A549 (cell line): ENCODE data around the gene SAMD10. TPM values are rescaled to one million over a fixed set of nuclear protein-coding genes. Genes with fewer than 3 reads are reported as not detected.
A peak's percentile ranks its signal among the peaks of the same experiment; 100 is the strongest.

Experiments
- ATAC-seq, 2 experiments: fragments of 200-7000 bp in 1 of 2; fragments of >200 bp in 1 of 2; cut with Nextera tagmentation in 1 of 2; cut with Tn5 transposase in 1 of 2; 3 replicates each; pipeline versions ENCODE4 v1.8.0 to v1.9.1; 2018 to 2020; ENCODE audit warnings: mild to moderate bottlenecking in 1 of 2, moderate library complexity in 1 of 2
- CTCF ChIA-PET: fragments of 300-600 bp; sonication (Branson Sonifier 250); formaldehyde crosslinking; extraction: SDS; loops from one replicate; lab custom pipeline; 2021; ENCODE audit warnings: antibody characterized with exemption, inconsistent platforms; lab: Yijun Ruan, JAX
- POLR2A ChIA-PET: fragments of 350-600 bp; formaldehyde crosslinking; extraction: SDS; loops from one replicate; lab custom pipeline; 2021; ENCODE audit warnings: antibody characterized with exemption, inconsistent platforms; lab: Yijun Ruan, JAX
- DNase-seq, 2 experiments: peaks; one replicate each; pipeline versions ENCODE4 v3.0.0 to v3.0.0-alpha.2; 2011 to 2016; ENCODE audit warnings: low read depth in 1 of 2, low spot score in 1 of 2
- FAIRE-seq: peaks from 2 replicates; lab custom pipeline; 2011; peaks lifted over from hg19 to GRCh38; lab: Jason Lieb, UNC
- H3K27ac ChIP-seq, 2 experiments: fragments of >200 bp; sonication (Bioruptor Twin); formaldehyde crosslinking; 3 replicates each; pipeline ENCODE4 v1.5.1; 2016 to 2017
- H3K4me1 ChIP-seq: fragments of >200 bp; sonication (Bioruptor Twin); formaldehyde crosslinking; 3 replicates; pipeline ENCODE4 v1.6.1; 2016
- H3K4me2 ChIP-seq: fragments of >200 bp; sonication (Bioruptor Twin); formaldehyde crosslinking; 3 replicates; pipeline ENCODE4 v1.6.1; 2016
- H3K4me3 ChIP-seq: fragments of >200 bp; sonication (Bioruptor Twin); formaldehyde crosslinking; 3 replicates; pipeline ENCODE4 v1.5.1; 2016
- H3K9me3 ChIP-seq: fragments of >200 bp; sonication (Bioruptor Twin); formaldehyde crosslinking; 3 replicates; pipeline ENCODE4 v1.6.1; 2016
- BHLHE40 ChIP-seq: IDR thresholded peaks from 2 replicates; pipeline ENCODE4 v1.6.1; 2012; ENCODE audit warnings: low read depth, low read length, inconsistent platforms
- CBX2 ChIP-seq: fragments of 200-600 bp; sonication (generic); IDR thresholded peaks from 2 replicates; pipeline ENCODE4 v1.6.1; 2016; ENCODE audit warnings: low read depth, mild to moderate bottlenecking, borderline replicate concordance
- CBX8 ChIP-seq: fragments of 200-600 bp; sonication (generic); IDR thresholded peaks from 2 replicates; pipeline ENCODE4 v1.6.1; 2016
- EHF ChIP-seq: fragments of 250-450 bp; sonication (Bioruptor Pico); IDR thresholded peaks from 2 replicates; pipeline ENCODE4 v1.5.0; 2020; ENCODE audit warnings: mild to moderate bottlenecking
- EHMT2 ChIP-seq: fragments of 200-600 bp; sonication (generic); IDR thresholded peaks from 2 replicates; pipeline ENCODE4 v1.6.1; 2016; ENCODE audit warnings: antibody characterized with exemption, low read depth, mild to moderate bottlenecking, moderate library complexity
- ESRRA ChIP-seq: fragments of 150-350 bp; IDR thresholded peaks from 2 replicates; pipeline ENCODE4 v1.6.1; 2014; ENCODE audit warnings: mild to moderate bottlenecking, low read length, borderline replicate concordance
- FOSB ChIP-seq: fragments of 250-450 bp; sonication (Bioruptor Pico); IDR thresholded peaks from 2 replicates; pipeline ENCODE4 v1.5.0; 2020; ENCODE audit warnings: mild to moderate bottlenecking, moderate library complexity
- FOSL2 ChIP-seq, 2 experiments: fragments of 450-650 bp in 1 of 2; fragments of >200 bp in 1 of 2; sonication (Bioruptor Twin) in 1 of 2; formaldehyde crosslinking; IDR thresholded peaks; 2 replicates each; pipeline versions ENCODE4 v1.5.0 to v1.6.1; 2016 to 2020; ENCODE audit warnings: mild to moderate bottlenecking in 1 of 2, moderate library complexity in 1 of 2
- FOXS1 ChIP-seq: fragments of 250-450 bp; sonication (Bioruptor Pico); IDR thresholded peaks from 2 replicates; pipeline ENCODE4 v1.5.0; 2020; ENCODE audit warnings: mild to moderate bottlenecking, moderate library complexity
- GATA3 ChIP-seq: IDR thresholded peaks from 2 replicates; pipeline ENCODE4 v1.6.1; 2012; ENCODE audit warnings: borderline replicate concordance
- HEYL ChIP-seq: fragments of 250-450 bp; sonication (Bioruptor Pico); IDR thresholded peaks from 2 replicates; pipeline ENCODE4 v1.8.0; 2021; ENCODE audit warnings: mild to moderate bottlenecking, moderate library complexity
- HOXB5 ChIP-seq: fragments of 250-450 bp; sonication (Bioruptor Pico); IDR thresholded peaks from 2 replicates; pipeline ENCODE4 v1.5.0; 2020; ENCODE audit warnings: mild to moderate bottlenecking, moderate library complexity
- JUNB ChIP-seq: fragments of >200 bp; sonication (Bioruptor Twin); formaldehyde crosslinking; IDR thresholded peaks from 2 replicates; pipeline ENCODE4 v1.6.1; 2016
- KDM5A ChIP-seq: fragments of 200-600 bp; sonication (generic); IDR thresholded peaks from 2 replicates; pipeline ENCODE4 v1.6.1; 2016; ENCODE audit warnings: antibody characterized with exemption, mild to moderate bottlenecking
- MAFK ChIP-seq: fragments of 450-650 bp; IDR thresholded peaks from 2 replicates; pipeline ENCODE4 v1.6.1; 2014; ENCODE audit not compliant: partially characterized antibody
- MYC ChIP-seq: IDR thresholded peaks from 2 replicates; pipeline ENCODE4 v1.6.1; 2012; ENCODE audit warnings: mild to moderate bottlenecking, inconsistent platforms, low read length, improper control_type of control experiment, borderline replicate concordance
- NFE2L2 ChIP-seq: fragments of 150-350 bp; conservative IDR thresholded peaks from 2 replicates; pipeline ENCODE4 v1.6.1; 2014; ENCODE audit warnings: low read length
- NPAS2 ChIP-seq: fragments of 250-450 bp; sonication (Bioruptor Pico); IDR thresholded peaks from 2 replicates; pipeline ENCODE4 v1.8.0; 2022; ENCODE audit warnings: mild to moderate bottlenecking, moderate library complexity, borderline replicate concordance
- NR3C1 ChIP-seq: fragments of >200 bp; sonication (Bioruptor Twin); formaldehyde crosslinking; IDR thresholded peaks from 3 replicates; pipeline ENCODE4 v1.6.1; 2017
- PHF8 ChIP-seq: fragments of 200-600 bp; sonication (generic); IDR thresholded peaks from 2 replicates; pipeline ENCODE4 v1.6.1; 2016; ENCODE audit warnings: low read depth, mild to moderate bottlenecking, antibody characterized with exemption, moderate library complexity, borderline replicate concordance
- POLR2A ChIP-seq: IDR thresholded peaks from 2 replicates; pipeline ENCODE4 v1.6.1; 2012; ENCODE audit warnings: mild to moderate bottlenecking, low read length
- RAD21 ChIP-seq, 2 experiments: fragments of >200 bp in 1 of 2; sonication (Bioruptor Twin) in 1 of 2; formaldehyde crosslinking in 1 of 2; IDR thresholded peaks in 1 of 2; conservative IDR thresholded peaks in 1 of 2; 2 replicates in 1 of 2; 3 replicates in 1 of 2; pipeline ENCODE4 v1.6.1; 2012 to 2018; ENCODE audit warnings: inconsistent platforms in 1 of 2
- RARB ChIP-seq: fragments of 250-450 bp; sonication (Bioruptor Pico); IDR thresholded peaks from 2 replicates; pipeline ENCODE4 v1.8.0; 2021; ENCODE audit warnings: mild to moderate bottlenecking, moderate library complexity
- RCOR1 ChIP-seq: fragments of 150-350 bp; IDR thresholded peaks from 2 replicates; pipeline ENCODE4 v1.6.1; 2014; ENCODE audit warnings: antibody characterized with exemption, low read length, low read depth
- RFX5 ChIP-seq: fragments of 450-650 bp; IDR thresholded peaks from 2 replicates; pipeline ENCODE4 v1.7.1; 2014; ENCODE audit warnings: antibody characterized with exemption, mild to moderate bottlenecking, moderate library complexity
- RNF2 ChIP-seq: fragments of 200-600 bp; sonication (generic); IDR thresholded peaks from 2 replicates; pipeline ENCODE4 v1.6.1; 2016; ENCODE audit warnings: low read depth, mild to moderate bottlenecking, antibody characterized with exemption, moderate library complexity, borderline replicate concordance
- TP53 ChIP-seq: fragments of 250-450 bp; sonication (Bioruptor Pico); IDR thresholded peaks from 2 replicates; pipeline ENCODE4 v1.5.0; 2021; ENCODE audit warnings: mild to moderate bottlenecking, moderate library complexity
- ZC3H11A ChIP-seq: fragments of 450-650 bp; IDR thresholded peaks from 2 replicates; pipeline ENCODE4 v1.6.1; 2014; ENCODE audit warnings: antibody characterized with exemption, mild to moderate bottlenecking
- ZNF302 ChIP-seq: fragments of 250-450 bp; sonication (Bioruptor Pico); IDR thresholded peaks from 2 replicates; pipeline ENCODE4 v1.9.0; 2021; ENCODE audit warnings: inconsistent platforms, mild to moderate bottlenecking, moderate library complexity
- WGBS: methylation state at CpG from one replicate; pipeline ENCODE4 v1.1.6; 2017; ENCODE audit errors: missing lambda C conversion rate; 5-methylcytosine and 5-hydroxymethylcytosine counted together
- polyA plus RNA-seq, 4 experiments: library from polyadenylated mRNA; depleted of rRNA in 3 of 4; stranded (reverse); fragments of >200 nt; fragmentation: RNase III in 1 of 4; extraction: RNeasy Plus Mini Kit Qiagen cat#74134 plus additional on column Dnase treatment in 1 of 4; gene quantifications; 2 replicates in 3 of 4; 3 replicates in 1 of 4; pipeline ENCODE4 v1.2.3, GENCODE V29; 2011 to 2017
- TF ChIP-seq, protein P1 (sequence below): fragments of >200 bp; sonication (Bioruptor Twin); formaldehyde crosslinking; IDR thresholded peaks from 3 replicates; pipeline ENCODE4 v1.5.1; 2016
- TF ChIP-seq, protein P2 (sequence below): fragments of 150-350 bp; IDR thresholded peaks from 2 replicates; pipeline ENCODE4 v1.6.1; 2014; ENCODE audit warnings: low read depth, mild to moderate bottlenecking, low read length
- TF ChIP-seq, protein P3 (sequence below): IDR thresholded peaks from 2 replicates; pipeline ENCODE4 v1.6.1; 2012; ENCODE audit warnings: low read depth, borderline replicate concordance
- TF ChIP-seq, protein P4 (sequence below): IDR thresholded peaks from 2 replicates; pipeline ENCODE4 v1.6.1; 2012
- TF ChIP-seq, protein P5 (sequence below): fragments of 250-450 bp; sonication (Bioruptor Pico); IDR thresholded peaks from 2 replicates; pipeline ENCODE4 v1.5.0; 2021; ENCODE audit warnings: mild to moderate bottlenecking, moderate library complexity, borderline replicate concordance

The SAMD10 gene
- polyA plus RNA-seq, 2 of the 4 experiments (the other 2 are of a cell fraction), result not detected

DNA sequence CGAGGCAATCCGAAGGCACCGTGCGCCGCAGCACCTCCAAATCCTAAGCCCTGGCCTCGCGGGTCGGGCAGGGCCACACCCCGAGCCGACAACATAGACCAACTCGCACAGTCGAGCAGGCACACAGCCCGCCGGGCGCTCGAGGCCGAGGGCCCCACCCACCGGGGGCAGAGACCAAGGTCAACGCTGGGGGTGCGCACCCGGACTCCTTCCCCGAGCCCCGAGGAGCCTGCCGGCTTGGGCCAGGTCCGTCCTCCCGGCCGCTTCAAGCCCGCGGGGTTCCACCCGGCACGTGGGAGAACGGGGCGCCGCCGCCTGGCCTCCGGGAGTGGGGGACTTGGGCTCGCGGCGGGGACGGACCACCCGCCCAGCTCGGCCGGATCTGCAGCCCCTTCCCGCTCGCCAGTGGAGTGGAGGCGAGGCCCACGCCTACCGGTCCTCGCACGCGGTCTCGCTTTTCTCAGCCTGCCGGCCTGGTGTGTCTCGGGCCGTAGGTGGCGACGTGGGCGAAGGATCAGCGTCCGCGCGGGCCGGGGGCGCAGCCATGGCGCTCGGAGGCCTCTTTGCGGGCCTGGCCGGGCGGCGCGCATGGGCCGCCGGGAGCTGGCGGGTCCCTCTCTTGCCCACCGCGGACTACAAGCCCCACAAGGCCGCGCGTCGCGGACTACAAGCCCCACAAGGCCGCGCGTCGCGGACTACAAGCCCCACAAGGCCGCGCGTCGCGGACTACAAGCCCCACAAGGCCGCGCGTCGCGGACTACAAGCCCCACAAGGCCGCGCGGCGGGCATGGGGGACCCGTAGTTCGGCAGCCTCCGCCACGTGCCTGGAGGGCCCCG lies 23.4 kb downstream of the SAMD10 start, which contains the start of gene UCKL1:
UCKL1 (minus strand) TSS at position 590 of the 837 bp plus-strand sequence; CDS start at position 546, 44 bp downstream.
- ATAC-seq, result peak; percentile 73 to 88
- H3K4me2 ChIP-seq, result peak within 1 kb of the TSS; percentile 99
- ChIA-PET CTCF (interaction anchor here (0.7 to 2.4 kb wide), 9 partner anchors 11 to 418 kb away, joined by 3 to 20 read pairs (median 3); partner anchors contain the start of gene PTK6), POLR2A (interaction anchor here (0.5 to 1.4 kb wide), 8 partner anchors 9 to 436 kb away, joined by 3 to 6 read pairs (median 5); partner anchors contain the start of genes ARFRP1, PRPF6, TPD52L2 and ZGPAT)
- peak within 1 kb of the TSS; percentile 96 to 98 for H3K27ac ChIP-seq
- DNase-seq, result peak; percentile 81 to 90
- peaks cover 33% of the 10 kb centered on the region for H3K4me1 ChIP-seq
- FAIRE-seq, result no peak
- H3K9me3 ChIP-seq, result no peaks in the 10 kb centered on the region
- WGBS, result under 1% methylated on average over 34 of the region's 105 CpGs
- peak within 1 kb of the TSS; percentile 84 for H3K4me3 ChIP-seq
- no peak for TF ChIP-seq BHLHE40
- TF ChIP-seq KDM5A, result no peak
- TF ChIP-seq NFE2L2, result no peak
- no peak for TF ChIP-seq MAFK
- TF ChIP-seq FOSL2 (IDR thresholded peaks at IDR 0.05), result no peak
- TF ChIP-seq FOSL2 (CRISPR knock-in tag; IDR thresholded peaks at IDR 0.05), result no peak
- no peak for TF ChIP-seq RFX5
- TF ChIP-seq RAD21 (conservative IDR thresholded peaks at IDR 0.05 in 1 of 2, IDR thresholded peaks at IDR 0.05 in 1 of 2), result no peak
- TF ChIP-seq FOSB (CRISPR knock-in tag), result no peak
- peak; percentile 82 for TF ChIP-seq POLR2A
- TF ChIP-seq, protein P1, sequence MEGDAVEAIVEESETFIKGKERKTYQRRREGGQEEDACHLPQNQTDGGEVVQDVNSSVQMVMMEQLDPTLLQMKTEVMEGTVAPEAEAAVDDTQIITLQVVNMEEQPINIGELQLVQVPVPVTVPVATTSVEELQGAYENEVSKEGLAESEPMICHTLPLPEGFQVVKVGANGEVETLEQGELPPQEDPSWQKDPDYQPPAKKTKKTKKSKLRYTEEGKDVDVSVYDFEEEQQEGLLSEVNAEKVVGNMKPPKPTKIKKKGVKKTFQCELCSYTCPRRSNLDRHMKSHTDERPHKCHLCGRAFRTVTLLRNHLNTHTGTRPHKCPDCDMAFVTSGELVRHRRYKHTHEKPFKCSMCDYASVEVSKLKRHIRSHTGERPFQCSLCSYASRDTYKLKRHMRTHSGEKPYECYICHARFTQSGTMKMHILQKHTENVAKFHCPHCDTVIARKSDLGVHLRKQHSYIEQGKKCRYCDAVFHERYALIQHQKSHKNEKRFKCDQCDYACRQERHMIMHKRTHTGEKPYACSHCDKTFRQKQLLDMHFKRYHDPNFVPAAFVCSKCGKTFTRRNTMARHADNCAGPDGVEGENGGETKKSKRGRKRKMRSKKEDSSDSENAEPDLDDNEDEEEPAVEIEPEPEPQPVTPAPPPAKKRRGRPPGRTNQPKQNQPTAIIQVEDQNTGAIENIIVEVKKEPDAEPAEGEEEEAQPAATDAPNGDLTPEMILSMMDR, result no peak
- TF ChIP-seq GATA3, result no peak
- TF ChIP-seq HEYL (CRISPR knock-in tag), result no peak
- no peak for TF ChIP-seq RNF2
- no peak for TF ChIP-seq JUNB
- no peak for TF ChIP-seq CBX8
- peak; percentile 81 for TF ChIP-seq PHF8
- TF ChIP-seq EHMT2, result no peak
- no peak for TF ChIP-seq ESRRA
- no peak for TF ChIP-seq CBX2
- no peak for TF ChIP-seq HOXB5 (CRISPR knock-in tag)
- no peak for TF ChIP-seq NR3C1
- TF ChIP-seq NPAS2, result no peak
- TF ChIP-seq, protein P2, sequence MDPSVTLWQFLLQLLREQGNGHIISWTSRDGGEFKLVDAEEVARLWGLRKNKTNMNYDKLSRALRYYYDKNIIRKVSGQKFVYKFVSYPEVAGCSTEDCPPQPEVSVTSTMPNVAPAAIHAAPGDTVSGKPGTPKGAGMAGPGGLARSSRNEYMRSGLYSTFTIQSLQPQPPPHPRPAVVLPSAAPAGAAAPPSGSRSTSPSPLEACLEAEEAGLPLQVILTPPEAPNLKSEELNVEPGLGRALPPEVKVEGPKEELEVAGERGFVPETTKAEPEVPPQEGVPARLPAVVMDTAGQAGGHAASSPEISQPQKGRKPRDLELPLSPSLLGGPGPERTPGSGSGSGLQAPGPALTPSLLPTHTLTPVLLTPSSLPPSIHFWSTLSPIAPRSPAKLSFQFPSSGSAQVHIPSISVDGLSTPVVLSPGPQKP, result no peak
- TF ChIP-seq, protein P3, sequence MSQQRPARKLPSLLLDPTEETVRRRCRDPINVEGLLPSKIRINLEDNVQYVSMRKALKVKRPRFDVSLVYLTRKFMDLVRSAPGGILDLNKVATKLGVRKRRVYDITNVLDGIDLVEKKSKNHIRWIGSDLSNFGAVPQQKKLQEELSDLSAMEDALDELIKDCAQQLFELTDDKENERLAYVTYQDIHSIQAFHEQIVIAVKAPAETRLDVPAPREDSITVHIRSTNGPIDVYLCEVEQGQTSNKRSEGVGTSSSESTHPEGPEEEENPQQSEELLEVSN, result peak; percentile 66
- no peak for TF ChIP-seq EHF (CRISPR knock-in tag)
- TF ChIP-seq, protein P4, sequence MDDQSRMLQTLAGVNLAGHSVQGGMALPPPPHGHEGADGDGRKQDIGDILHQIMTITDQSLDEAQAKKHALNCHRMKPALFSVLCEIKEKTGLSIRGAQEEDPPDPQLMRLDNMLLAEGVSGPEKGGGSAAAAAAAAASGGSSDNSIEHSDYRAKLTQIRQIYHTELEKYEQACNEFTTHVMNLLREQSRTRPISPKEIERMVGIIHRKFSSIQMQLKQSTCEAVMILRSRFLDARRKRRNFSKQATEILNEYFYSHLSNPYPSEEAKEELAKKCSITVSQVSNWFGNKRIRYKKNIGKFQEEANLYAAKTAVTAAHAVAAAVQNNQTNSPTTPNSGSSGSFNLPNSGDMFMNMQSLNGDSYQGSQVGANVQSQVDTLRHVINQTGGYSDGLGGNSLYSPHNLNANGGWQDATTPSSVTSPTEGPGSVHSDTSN, result 0 out of 2 replicates have a peak, but pooled peaks have one; percentile 59
- no peak for TF ChIP-seq FOXS1 (CRISPR knock-in tag)
- no peak for TF ChIP-seq ZNF302 (CRISPR knock-in tag)
- no peak for TF ChIP-seq ZC3H11A
- TF ChIP-seq RARB (CRISPR knock-in tag), result no peak
- TF ChIP-seq, protein P5, sequence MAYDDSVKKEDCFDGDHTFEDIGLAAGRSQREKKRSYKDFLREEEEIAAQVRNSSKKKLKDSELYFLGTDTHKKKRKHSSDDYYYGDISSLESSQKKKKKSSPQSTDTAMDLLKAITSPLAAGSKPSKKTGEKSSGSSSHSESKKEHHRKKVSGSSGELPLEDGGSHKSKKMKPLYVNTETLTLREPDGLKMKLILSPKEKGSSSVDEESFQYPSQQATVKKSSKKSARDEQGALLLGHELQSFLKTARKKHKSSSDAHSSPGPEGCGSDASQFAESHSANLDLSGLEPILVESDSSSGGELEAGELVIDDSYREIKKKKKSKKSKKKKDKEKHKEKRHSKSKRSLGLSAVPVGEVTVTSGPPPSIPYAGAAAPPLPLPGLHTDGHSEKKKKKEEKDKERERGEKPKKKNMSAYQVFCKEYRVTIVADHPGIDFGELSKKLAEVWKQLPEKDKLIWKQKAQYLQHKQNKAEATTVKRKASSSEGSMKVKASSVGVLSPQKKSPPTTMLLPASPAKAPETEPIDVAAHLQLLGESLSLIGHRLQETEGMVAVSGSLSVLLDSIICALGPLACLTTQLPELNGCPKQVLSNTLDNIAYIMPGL, result no peak
- no peak for TF ChIP-seq TP53
- TF ChIP-seq MYC, result peak; percentile 92; the same call in 1 of the 2 replicates
- no peak for TF ChIP-seq RCOR1
